ENCODE measurements around the gene DSP. TPM values are rescaled to one million over a fixed set of nuclear protein-coding genes. Genes with fewer than 3 reads are reported as not detected.

DSP gene
- total and polyA plus RNA-seq, 2 of the 13 experiments (the other 11 are each of a cell fraction or from before 2014, with no cell fraction given) = 89.8 to 117 TPM

DNA sequence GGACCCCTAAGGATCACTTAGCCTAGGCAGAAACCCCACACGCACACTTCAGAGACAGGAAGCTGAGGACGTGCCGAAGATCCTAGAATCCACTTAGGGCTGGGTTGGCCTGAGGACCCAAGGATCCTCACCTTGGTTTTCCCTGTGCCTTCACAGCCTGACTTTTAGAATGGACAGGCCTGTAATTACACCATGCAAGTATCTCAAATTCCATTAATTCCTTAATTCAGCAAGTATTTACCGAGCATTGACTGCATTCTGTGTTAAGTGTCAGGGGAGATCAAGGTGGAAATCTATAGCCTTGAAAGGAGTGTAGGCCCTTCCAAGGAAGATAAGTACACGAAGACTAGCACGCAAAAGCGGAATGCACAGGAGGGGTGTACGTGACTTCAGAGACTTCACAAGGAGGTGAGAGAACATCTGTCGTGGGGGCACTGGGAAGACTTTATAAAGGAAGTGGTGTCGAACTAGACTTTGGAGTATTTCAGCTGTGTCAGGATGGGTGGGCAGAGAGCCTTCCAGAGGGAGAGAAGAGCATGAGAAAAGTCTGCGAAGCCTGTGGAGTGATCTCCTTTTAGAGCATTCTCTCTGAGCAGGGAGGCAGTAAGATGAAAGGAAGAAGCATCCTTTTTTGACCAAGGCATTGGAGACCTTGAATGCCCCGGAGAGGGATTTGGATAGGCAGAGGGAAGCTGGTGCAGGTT is 4.0 kb downstream of the DSP start (continued):
- TF ChIP-seq ETV5 (CRISPR knock-in tag; IDR thresholded peaks at IDR 0.05; ENCODE audit: borderline replicate concordance) = 0 out of 2 replicates have a peak, but pooled peaks have one; percentile 37
- TF ChIP-seq, protein P1, sequence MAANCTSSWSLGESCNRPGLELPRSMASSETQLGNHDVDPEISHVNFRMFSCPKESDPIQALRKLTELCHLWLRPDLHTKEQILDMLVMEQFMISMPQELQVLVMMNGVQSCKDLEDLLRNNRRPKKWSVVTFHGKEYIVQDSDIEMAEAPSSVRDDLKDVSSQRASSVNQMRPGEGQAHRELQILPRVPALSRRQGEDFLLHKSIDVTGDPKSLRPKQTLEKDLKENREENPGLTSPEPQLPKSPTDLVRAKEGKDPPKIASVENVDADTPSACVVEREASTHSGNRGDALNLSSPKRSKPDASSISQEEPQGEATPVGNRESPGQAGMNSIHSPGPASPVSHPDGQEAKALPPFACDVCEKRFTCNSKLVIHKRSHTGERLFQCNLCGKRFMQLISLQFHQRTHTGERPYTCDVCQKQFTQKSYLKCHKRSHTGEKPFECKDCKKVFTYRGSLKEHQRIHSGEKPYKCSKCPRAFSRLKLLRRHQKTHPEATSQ (CRISPR knock-in tag; IDR thresholded peaks at IDR 0.05; ENCODE audit: borderline replicate concordance) = 0 out of 2 replicates have a peak, but pooled peaks have one; percentile 62
- peak; percentile 80; the same call in 1 of the 2 replicates for TF ChIP-seq ZNF354B (CRISPR knock-in tag; IDR thresholded peaks at IDR 0.05)
- TF ChIP-seq, protein P2, sequence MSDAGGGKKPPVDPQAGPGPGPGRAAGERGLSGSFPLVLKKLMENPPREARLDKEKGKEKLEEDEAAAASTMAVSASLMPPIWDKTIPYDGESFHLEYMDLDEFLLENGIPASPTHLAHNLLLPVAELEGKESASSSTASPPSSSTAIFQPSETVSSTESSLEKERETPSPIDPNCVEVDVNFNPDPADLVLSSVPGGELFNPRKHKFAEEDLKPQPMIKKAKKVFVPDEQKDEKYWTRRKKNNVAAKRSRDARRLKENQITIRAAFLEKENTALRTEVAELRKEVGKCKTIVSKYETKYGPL (CRISPR knock-in tag; IDR thresholded peaks at IDR 0.05) = no peak
- TF ChIP-seq KDM1A (CRISPR knock-in tag; IDR thresholded peaks at IDR 0.05) = no peak
- 0 out of 4 replicates have a peak, but pooled peaks of 1 of the 2 experiments have one; percentile 18 for TF ChIP-seq POLR2A (IDR thresholded peaks at IDR 0.05; ENCODE audit: insufficient read depth in 1 of 2, low read depth in 2 of 2, low read length in 2 of 2)
- no peak for TF ChIP-seq ZNF615 (CRISPR knock-in tag; IDR thresholded peaks at IDR 0.05; ENCODE audit: borderline replicate concordance)
- TF ChIP-seq, protein P3, sequence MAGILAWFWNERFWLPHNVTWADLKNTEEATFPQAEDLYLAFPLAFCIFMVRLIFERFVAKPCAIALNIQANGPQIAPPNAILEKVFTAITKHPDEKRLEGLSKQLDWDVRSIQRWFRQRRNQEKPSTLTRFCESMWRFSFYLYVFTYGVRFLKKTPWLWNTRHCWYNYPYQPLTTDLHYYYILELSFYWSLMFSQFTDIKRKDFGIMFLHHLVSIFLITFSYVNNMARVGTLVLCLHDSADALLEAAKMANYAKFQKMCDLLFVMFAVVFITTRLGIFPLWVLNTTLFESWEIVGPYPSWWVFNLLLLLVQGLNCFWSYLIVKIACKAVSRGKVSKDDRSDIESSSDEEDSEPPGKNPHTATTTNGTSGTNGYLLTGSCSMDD (CRISPR knock-in tag; IDR thresholded peaks at IDR 0.05) = no peak
- TF ChIP-seq ARID2 (CRISPR knock-in tag; IDR thresholded peaks at IDR 0.05; ENCODE audit: borderline replicate concordance) = peak; percentile 31; the same call in 1 of the 2 replicates
- TF ChIP-seq PRDM10 (CRISPR knock-in tag; IDR thresholded peaks at IDR 0.05; ENCODE audit: low read depth) = no peak
- TF ChIP-seq MEIS1 (CRISPR knock-in tag; IDR thresholded peaks at IDR 0.05; ENCODE audit: borderline replicate concordance) = no peak
- TF ChIP-seq SAP130 (CRISPR knock-in tag; IDR thresholded peaks at IDR 0.05; ENCODE audit: low read depth) = peak; percentile 4; the same call in 1 of the 2 replicates
- TF ChIP-seq ZNF20 (CRISPR knock-in tag; IDR thresholded peaks at IDR 0.05) = no peak
- TF ChIP-seq ZNF12 (CRISPR knock-in tag; IDR thresholded peaks at IDR 0.05) = no peak
- no peak for TF ChIP-seq HNRNPL (IDR thresholded peaks at IDR 0.05; ENCODE audit: low read depth, low read length)
- TF ChIP-seq TFDP1 (CRISPR knock-in tag; IDR thresholded peaks at IDR 0.05; ENCODE audit: borderline replicate concordance) = 0 out of 2 replicates have a peak, but pooled peaks have one; percentile 16
- no peak for TF ChIP-seq ZNF576 (CRISPR knock-in tag; IDR thresholded peaks at IDR 0.05)
- 0 out of 2 replicates have a peak, but pooled peaks have one; percentile 24 for TF ChIP-seq TARDBP (CRISPR knock-in tag; IDR thresholded peaks at IDR 0.05)
- no peak; the same call in 1 of the 2 replicates for TF ChIP-seq AKAP8 (CRISPR knock-in tag; IDR thresholded peaks at IDR 0.05)
- TF ChIP-seq U2AF1 (optimal IDR thresholded peaks at IDR 0.05; ENCODE audit: low read depth, low read length) = no peak
- no peak for TF ChIP-seq BHLHE40 (IDR thresholded peaks at IDR 0.05; ENCODE audit: low read length)
- TF ChIP-seq RXRA (CRISPR knock-in tag; IDR thresholded peaks at IDR 0.05) = no peak
